SK-N-SH (cell line): Measurements from ENCODE around the gene PLAC1. TPM values are rescaled to one million over a fixed set of nuclear protein-coding genes. Genes with fewer than 3 reads are reported as not detected.

ENCODE experiments used
- CTCF ChIA-PET: fragments of 300-600, 350-600 bp; formaldehyde crosslinking; extraction: SDS; loops from one replicate; lab custom pipeline; 2021; lab: Yijun Ruan, JAX
- POLR2A ChIA-PET: fragments of 350-600 bp; sonication (Branson Sonifier 250); formaldehyde crosslinking; extraction: SDS; loops from one replicate; lab custom pipeline; 2020; ENCODE audit warnings: antibody characterized with exemption, inconsistent platforms; lab: Yijun Ruan, JAX
- DNase-seq: peaks from one replicate; pipeline ENCODE4 v3.0.0; 2012
- H2AFZ ChIP-seq: fragments of 200-600 bp; sonication (generic); 2 replicates; pipeline ENCODE4 v1.8.1; 2016; ENCODE audit warnings: antibody characterized with exemption, mild to moderate bottlenecking, low read depth
- H3F3A ChIP-seq: fragments of 200-600 bp; sonication (generic); replicated peaks from 2 replicates; pipeline ENCODE3; 2016; ENCODE audit warnings: antibody characterized with exemption, mild to moderate bottlenecking; ENCODE audit not compliant: insufficient read depth
- H3K27ac ChIP-seq, 2 experiments: fragments of 200-500 bp in 1 of 2; fragments of 200-600 bp in 1 of 2; sonication (Bioruptor generic) in 1 of 2; sonication (generic), shearing (Covaris generic) in 1 of 2; 2 replicates each; pipeline versions ENCODE4 v1.5.1 to v1.6.1; 2014 to 2016; ENCODE audit warnings: low read depth in 2 of 2, inconsistent platforms in 1 of 2, low read length in 1 of 2, mild to moderate bottlenecking in 1 of 2, mixed read lengths in 1 of 2
- H3K27me3 ChIP-seq: fragments of 200-600 bp; sonication (generic), shearing (Covaris generic); 2 replicates; pipeline ENCODE4 v1.6.1; 2016; ENCODE audit warnings: mixed run types; ENCODE audit not compliant: insufficient read depth
- H3K36me3 ChIP-seq, 2 experiments: fragments of 200-500 bp in 1 of 2; fragments of 200-600 bp in 1 of 2; sonication (Bioruptor generic) in 1 of 2; sonication (generic) in 1 of 2; replicated peaks in 1 of 2; 2 replicates each; pipeline versions ENCODE3 to v1.5.1; 2014 to 2016; ENCODE audit warnings: low read length in 1 of 2, mild to moderate bottlenecking in 1 of 2; ENCODE audit not compliant: insufficient read depth in 2 of 2, control insufficient read depth in 1 of 2
- H3K4me1 ChIP-seq, 2 experiments: fragments of 200-500 bp in 1 of 2; fragments of 200-600 bp in 1 of 2; sonication (Bioruptor generic) in 1 of 2; sonication (generic), shearing (Covaris generic) in 1 of 2; 2 replicates each; pipeline versions ENCODE4 v1.5.1 to v1.6.1; 2014 to 2016; ENCODE audit warnings: low read depth in 1 of 2, low read length in 1 of 2, mixed run types in 1 of 2; ENCODE audit not compliant: insufficient read depth in 2 of 2, control insufficient read depth in 1 of 2
- H3K4me2 ChIP-seq: fragments of 200-600 bp; sonication (generic), shearing (Covaris generic); 2 replicates; pipeline ENCODE4 v1.6.1; 2017; ENCODE audit warnings: mixed run types
- H3K4me3 ChIP-seq, 2 experiments: fragments of 200-500 bp in 1 of 2; fragments of 200-600 bp in 1 of 2; sonication (Bioruptor generic) in 1 of 2; sonication (generic), shearing (Covaris generic) in 1 of 2; 2 replicates each; pipeline versions ENCODE4 v1.5.1 to v1.8.1; 2014 to 2016; ENCODE audit warnings: low read depth in 2 of 2, inconsistent platforms in 1 of 2, low read length in 1 of 2, mild to moderate bottlenecking in 1 of 2, mixed read lengths in 1 of 2, moderate library complexity in 1 of 2
- H3K79me2 ChIP-seq: fragments of 200-600 bp; sonication (generic); 2 replicates; pipeline ENCODE4 v1.8.1; 2017; ENCODE audit warnings: mild to moderate bottlenecking; ENCODE audit not compliant: insufficient read depth
- H3K9ac ChIP-seq: fragments of 200-600 bp; sonication (generic); 2 replicates; pipeline ENCODE4 v1.6.1; 2017; ENCODE audit warnings: mixed run types
- H3K9me2 ChIP-seq: fragments of 200-600 bp; sonication (generic); 2 replicates; pipeline ENCODE4 v1.6.1; 2017; ENCODE audit warnings: mixed run types
- H3K9me3 ChIP-seq: fragments of 200-600 bp; sonication (generic); 2 replicates; pipeline ENCODE4 v1.6.1; 2017; ENCODE audit warnings: mixed run types, mild to moderate bottlenecking, moderate library complexity
- H4K20me1 ChIP-seq: fragments of 200-600 bp; sonication (generic); 2 replicates; pipeline ENCODE4 v1.6.1; 2017; ENCODE audit warnings: mild to moderate bottlenecking, mixed run types; ENCODE audit not compliant: insufficient read depth
- EZH2phosphoT487 ChIP-seq: fragments of 200-600 bp; sonication (generic); IDR thresholded peaks from 2 replicates; pipeline ENCODE4 v1.6.1; 2017; ENCODE audit warnings: low read depth, mixed run types, mild to moderate bottlenecking, antibody characterized with exemption, moderate library complexity, borderline replicate concordance
- FOSL2 ChIP-seq: IDR thresholded peaks from 2 replicates; pipeline ENCODE4 v1.4.0; 2012; ENCODE audit warnings: low read depth, mild to moderate bottlenecking, moderate library complexity, borderline replicate concordance
- GABPA ChIP-seq: IDR thresholded peaks from 2 replicates; pipeline ENCODE4 v1.4.0; 2012; ENCODE audit warnings: low read depth, mild to moderate bottlenecking
- GATA2 ChIP-seq: sonication (generic); formaldehyde crosslinking; IDR thresholded peaks from 2 replicates; pipeline ENCODE4 v1.5.0; 2020; ENCODE audit warnings: mild to moderate bottlenecking, missing genetic modification reagents
- IRF3 ChIP-seq: fragments of 150-350 bp; IDR thresholded peaks from 2 replicates; pipeline ENCODE4 v1.6.1; 2016; ENCODE audit warnings: mild to moderate bottlenecking, low read depth, low read length
- NFIC ChIP-seq: IDR thresholded peaks from 2 replicates; pipeline ENCODE4 v1.4.0; 2012; ENCODE audit warnings: borderline replicate concordance
- NRF1 ChIP-seq: IDR thresholded peaks from 2 replicates; pipeline ENCODE4 v1.6.1; 2012; ENCODE audit warnings: low read depth, mild to moderate bottlenecking, low read length
- POLR2AphosphoS5 ChIP-seq: IDR thresholded peaks from 2 replicates; pipeline ENCODE4 v1.6.1; 2012; ENCODE audit warnings: low read depth, low read length
- RAD21 ChIP-seq: IDR thresholded peaks from 2 replicates; pipeline ENCODE4 v1.6.1; 2012; ENCODE audit warnings: mild to moderate bottlenecking, low read length
- RFX5 ChIP-seq: IDR thresholded peaks from 2 replicates; pipeline ENCODE4 v1.6.1; 2012; ENCODE audit warnings: mild to moderate bottlenecking, improper control_type of control experiment, low read length
- RXRA ChIP-seq: IDR thresholded peaks from 2 replicates; pipeline ENCODE4 v1.4.0; 2012; ENCODE audit warnings: low read depth, mild to moderate bottlenecking, borderline replicate concordance
- SMC3 ChIP-seq: IDR thresholded peaks from 2 replicates; pipeline ENCODE4 v1.6.1; 2012; ENCODE audit warnings: low read depth, low read length, improper control_type of control experiment
- TAF1 ChIP-seq: IDR thresholded peaks from 2 replicates; pipeline ENCODE4 v1.6.1; 2012; ENCODE audit warnings: low read depth, mild to moderate bottlenecking, low read length, moderate library complexity, borderline replicate concordance
- TCF12 ChIP-seq: IDR thresholded peaks from 2 replicates; pipeline ENCODE4 v1.4.0; 2012
- TEAD4 ChIP-seq: IDR thresholded peaks from 2 replicates; pipeline ENCODE4 v1.4.0; 2012; ENCODE audit warnings: mild to moderate bottlenecking, borderline replicate concordance; ENCODE audit not compliant: insufficient read depth
- USF1 ChIP-seq: IDR thresholded peaks from 2 replicates; pipeline ENCODE4 v1.4.0; 2012; ENCODE audit warnings: low read depth, borderline replicate concordance
- YY1 ChIP-seq: IDR thresholded peaks from 2 replicates; pipeline ENCODE4 v1.4.0; 2012; ENCODE audit warnings: low read depth, mild to moderate bottlenecking
- WGBS: methylation state at CpG from one replicate; pipeline ENCODE4 v1.1.6; 2017; ENCODE audit warnings: low lambda C conversion rate; 5-methylcytosine and 5-hydroxymethylcytosine counted together
- polyA plus RNA-seq, 3 experiments: library from polyadenylated mRNA; depleted of rRNA; stranded (reverse); fragments of >200 nt; gene quantifications; 2 replicates each; pipeline ENCODE4 v1.2.3, GENCODE V29; 2012
- TF ChIP-seq, protein P1 (sequence below): IDR thresholded peaks from 2 replicates; pipeline ENCODE4 v1.4.0; 2012; ENCODE audit warnings: low read depth, borderline replicate concordance
- TF ChIP-seq, protein P2 (sequence below): fragments of 150-350 bp; IDR thresholded peaks from 2 replicates; pipeline ENCODE4 v1.6.1; 2017; ENCODE audit warnings: antibody characterized with exemption, low read length, low read depth, borderline replicate concordance
- TF ChIP-seq, protein P3 (sequence below): IDR thresholded peaks from 2 replicates; pipeline ENCODE4; 2012

PLAC1 gene
- polyA plus RNA-seq, 1 of the 3 experiments (the other 2 are of a cell fraction): 50.9 TPM

- Histone ChIP-seq H3F3A (peaks cover 23% of the 10 kb centered on the region), H3K4me2 (peak overlapping the region; percentile 55), H3K4me1 (peaks cover 4 to 26% of the 10 kb centered on the region in 2 experiments), H4K20me1 (no peaks in the 10 kb centered on the region), H3K9me2 (no peaks in the 10 kb centered on the region), H3K27me3 (no peaks in the 10 kb centered on the region), H3K36me3 (no peaks in the 10 kb centered on the region), H3K9ac (peak overlapping the region; percentile 13; the same call in 1 of the 2 replicates), H3K4me3 (no peak overlapping the region), H3K27ac (peak overlapping the region; percentile 81 to 85; a peak in 3 of 4 replicates), H2AFZ (no peak overlapping the region), H3K79me2 (peaks cover 4% of the 10 kb centered on the region; the same call in 1 of the 2 replicates), H3K9me3 (no peaks in the 10 kb centered on the region)
- POLR2A ChIA-PET: no interaction called here
- no peak for DNase-seq
- WGBS: 75% methylated on average over 2 of the region's 2 CpGs
- CTCF ChIA-PET: no interaction called here
- TF ChIP-seq, protein P1, sequence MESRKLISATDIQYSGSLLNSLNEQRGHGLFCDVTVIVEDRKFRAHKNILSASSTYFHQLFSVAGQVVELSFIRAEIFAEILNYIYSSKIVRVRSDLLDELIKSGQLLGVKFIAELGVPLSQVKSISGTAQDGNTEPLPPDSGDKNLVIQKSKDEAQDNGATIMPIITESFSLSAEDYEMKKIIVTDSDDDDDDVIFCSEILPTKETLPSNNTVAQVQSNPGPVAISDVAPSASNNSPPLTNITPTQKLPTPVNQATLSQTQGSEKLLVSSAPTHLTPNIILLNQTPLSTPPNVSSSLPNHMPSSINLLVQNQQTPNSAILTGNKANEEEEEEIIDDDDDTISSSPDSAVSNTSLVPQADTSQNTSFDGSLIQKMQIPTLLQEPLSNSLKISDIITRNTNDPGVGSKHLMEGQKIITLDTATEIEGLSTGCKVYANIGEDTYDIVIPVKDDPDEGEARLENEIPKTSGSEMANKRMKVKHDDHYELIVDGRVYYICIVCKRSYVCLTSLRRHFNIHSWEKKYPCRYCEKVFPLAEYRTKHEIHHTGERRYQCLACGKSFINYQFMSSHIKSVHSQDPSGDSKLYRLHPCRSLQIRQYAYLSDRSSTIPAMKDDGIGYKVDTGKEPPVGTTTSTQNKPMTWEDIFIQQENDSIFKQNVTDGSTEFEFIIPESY: no peak
- TF ChIP-seq TEAD4: no peak
- no peak for TF ChIP-seq EZH2phosphoT487
- TF ChIP-seq, protein P2, sequence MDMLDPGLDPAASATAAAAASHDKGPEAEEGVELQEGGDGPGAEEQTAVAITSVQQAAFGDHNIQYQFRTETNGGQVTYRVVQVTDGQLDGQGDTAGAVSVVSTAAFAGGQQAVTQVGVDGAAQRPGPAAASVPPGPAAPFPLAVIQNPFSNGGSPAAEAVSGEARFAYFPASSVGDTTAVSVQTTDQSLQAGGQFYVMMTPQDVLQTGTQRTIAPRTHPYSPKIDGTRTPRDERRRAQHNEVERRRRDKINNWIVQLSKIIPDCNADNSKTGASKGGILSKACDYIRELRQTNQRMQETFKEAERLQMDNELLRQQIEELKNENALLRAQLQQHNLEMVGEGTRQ: no peak
- no peak for TF ChIP-seq RXRA
- no peak for TF ChIP-seq TAF1
- TF ChIP-seq NRF1: no peak
- TF ChIP-seq TCF12: no peak
- no peak for TF ChIP-seq YY1
- TF ChIP-seq RFX5: no peak
- no peak for TF ChIP-seq SMC3
- TF ChIP-seq, protein P3, sequence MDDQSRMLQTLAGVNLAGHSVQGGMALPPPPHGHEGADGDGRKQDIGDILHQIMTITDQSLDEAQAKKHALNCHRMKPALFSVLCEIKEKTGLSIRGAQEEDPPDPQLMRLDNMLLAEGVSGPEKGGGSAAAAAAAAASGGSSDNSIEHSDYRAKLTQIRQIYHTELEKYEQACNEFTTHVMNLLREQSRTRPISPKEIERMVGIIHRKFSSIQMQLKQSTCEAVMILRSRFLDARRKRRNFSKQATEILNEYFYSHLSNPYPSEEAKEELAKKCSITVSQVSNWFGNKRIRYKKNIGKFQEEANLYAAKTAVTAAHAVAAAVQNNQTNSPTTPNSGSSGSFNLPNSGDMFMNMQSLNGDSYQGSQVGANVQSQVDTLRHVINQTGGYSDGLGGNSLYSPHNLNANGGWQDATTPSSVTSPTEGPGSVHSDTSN: no peak
- no peak for TF ChIP-seq RAD21
- TF ChIP-seq NFIC: no peak
- no peak for TF ChIP-seq POLR2AphosphoS5
- TF ChIP-seq GATA2 (CRISPR knock-in tag): no peak
- no peak for TF ChIP-seq FOSL2
- no peak for TF ChIP-seq USF1
- TF ChIP-seq IRF3: no peak
- TF ChIP-seq GABPA: no peak
Measured at GRCh38 chrX:134622813-134623185, 35.5 kb downstream of the PLAC1 start.
